CD4-positive, alpha-beta T cell treated with Interleukin-4 for 1 hour (primary cell): ENCODE data around the gene MAFF.
"Not testable (repeated sequence)": the region's sequence is repeated elsewhere in the genome, so short reads cannot be mapped to it uniquely, and the experiment has no call there.

Experiments
- DNase-seq, 2 donors: peaks; one replicate each; pipeline ENCODE4 v3.0.0-alpha.2; 2020 to 2022

The MAFF gene

DNA sequence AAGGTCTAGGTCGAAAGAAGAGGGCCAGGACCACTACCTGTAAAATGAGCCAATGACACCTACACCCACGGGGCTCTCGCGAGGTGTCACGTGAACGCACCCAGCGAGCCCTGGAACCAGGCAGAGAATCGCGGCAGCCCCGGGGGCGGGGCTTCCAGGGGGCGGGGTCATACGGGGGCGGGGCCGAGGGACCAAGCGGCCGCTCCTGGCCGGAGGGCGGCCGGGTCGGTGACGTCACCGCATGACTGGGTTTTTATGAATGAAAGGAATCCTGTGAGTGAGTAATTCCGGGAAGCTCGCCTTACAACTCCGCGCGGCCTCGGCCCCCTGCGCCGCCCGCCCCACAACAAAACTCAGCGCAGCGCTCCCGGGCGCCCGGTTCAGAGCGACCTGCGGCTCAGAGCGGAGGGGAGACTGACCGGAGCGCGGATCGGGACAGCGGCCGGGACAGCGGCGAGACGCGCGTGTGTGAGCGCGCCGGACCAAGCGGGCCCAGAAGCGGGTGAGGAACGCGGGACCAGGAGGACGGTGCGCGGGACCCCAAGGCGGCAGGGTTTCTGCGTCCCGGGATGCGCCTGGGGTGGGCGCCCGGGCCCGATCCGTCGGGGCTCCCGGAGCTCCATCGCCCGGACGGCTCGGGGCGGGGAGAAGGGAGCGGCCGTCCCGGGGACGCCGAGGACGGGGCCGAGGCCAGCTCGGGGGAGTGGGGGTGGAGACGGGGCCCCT lies at the start of gene MAFF:
Gene MAFF (plus strand): TSS at position 284 of the 726 bp plus-strand sequence. CDS start 11,860 bp downstream, outside the sequence.
- peak; percentile 94 to 95 for DNase-seq

DNA sequence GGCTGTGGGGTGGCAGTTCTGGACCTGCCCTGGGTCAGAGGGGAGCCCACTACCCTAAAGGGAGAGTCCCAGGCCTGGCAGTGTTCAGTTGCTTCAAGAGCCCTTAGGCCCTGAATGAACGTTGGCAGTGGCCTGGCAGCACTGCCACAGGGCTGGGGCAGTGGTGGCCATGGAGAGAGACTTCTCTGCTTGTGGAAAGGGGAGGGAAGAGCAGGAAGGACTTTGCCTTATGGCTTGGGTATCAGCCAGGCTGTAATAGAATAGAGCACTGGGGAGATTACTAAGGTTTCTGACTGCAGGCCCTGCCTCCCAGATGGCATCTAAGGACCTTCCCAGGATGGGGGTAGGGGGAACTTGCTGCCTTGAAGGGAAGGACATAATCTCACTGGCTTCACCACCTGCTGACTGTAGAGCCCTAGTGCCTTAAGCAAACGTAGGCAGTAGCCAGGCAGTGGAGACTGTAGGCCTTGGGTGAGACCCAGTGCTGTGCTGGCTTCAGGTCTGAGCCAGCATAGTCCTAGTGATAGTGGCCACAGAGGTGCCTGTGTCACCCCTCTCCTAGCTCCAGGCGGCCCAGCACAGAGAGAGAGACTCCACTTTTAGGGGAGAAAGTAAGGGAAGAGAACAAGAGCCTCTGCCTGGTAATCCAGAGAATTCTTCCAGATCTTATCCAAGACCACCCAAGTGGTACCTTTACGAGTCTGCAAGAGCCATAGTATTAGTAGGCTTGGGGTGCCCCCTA lies 47.8 kb upstream of the MAFF start:
- no peak for DNase-seq

DNA sequence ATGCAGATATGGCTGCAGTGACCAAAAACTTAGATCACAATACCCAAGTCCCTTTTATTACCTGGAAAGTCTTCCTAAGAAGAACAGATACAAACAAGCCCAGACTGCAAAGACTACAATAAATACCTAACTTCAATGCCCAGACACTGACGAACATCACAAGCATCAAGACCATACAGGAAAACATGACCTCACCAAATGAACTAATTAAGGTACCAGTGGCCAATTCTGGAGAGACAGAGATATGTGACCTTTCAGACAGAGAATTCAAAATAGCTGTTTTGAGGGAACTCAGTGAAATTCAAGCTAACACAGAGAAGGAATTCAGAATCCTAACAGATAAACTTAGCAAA lies 47.3 kb upstream of the MAFF start:
- DNase-seq, result not testable (repeated sequence)

DNA sequence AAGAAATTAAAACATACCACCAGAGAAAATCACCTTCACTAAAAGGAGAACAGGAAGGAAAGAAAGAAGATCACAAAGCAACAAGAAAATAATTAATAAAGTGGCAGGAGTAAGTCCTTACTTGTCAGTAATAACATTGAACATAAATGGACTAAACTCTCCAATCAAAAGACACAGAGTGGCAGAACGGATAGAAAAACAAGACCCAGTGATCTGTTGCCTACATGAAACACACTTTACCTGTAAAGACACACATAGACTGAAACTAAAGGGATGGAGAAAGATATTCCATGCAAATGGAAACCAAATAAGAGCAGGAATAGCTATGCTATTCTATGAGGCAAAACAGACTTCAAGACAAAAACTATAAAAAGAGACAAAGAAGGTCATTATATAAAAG lies 46.1 kb upstream of the MAFF start:
- no peak for DNase-seq

DNA sequence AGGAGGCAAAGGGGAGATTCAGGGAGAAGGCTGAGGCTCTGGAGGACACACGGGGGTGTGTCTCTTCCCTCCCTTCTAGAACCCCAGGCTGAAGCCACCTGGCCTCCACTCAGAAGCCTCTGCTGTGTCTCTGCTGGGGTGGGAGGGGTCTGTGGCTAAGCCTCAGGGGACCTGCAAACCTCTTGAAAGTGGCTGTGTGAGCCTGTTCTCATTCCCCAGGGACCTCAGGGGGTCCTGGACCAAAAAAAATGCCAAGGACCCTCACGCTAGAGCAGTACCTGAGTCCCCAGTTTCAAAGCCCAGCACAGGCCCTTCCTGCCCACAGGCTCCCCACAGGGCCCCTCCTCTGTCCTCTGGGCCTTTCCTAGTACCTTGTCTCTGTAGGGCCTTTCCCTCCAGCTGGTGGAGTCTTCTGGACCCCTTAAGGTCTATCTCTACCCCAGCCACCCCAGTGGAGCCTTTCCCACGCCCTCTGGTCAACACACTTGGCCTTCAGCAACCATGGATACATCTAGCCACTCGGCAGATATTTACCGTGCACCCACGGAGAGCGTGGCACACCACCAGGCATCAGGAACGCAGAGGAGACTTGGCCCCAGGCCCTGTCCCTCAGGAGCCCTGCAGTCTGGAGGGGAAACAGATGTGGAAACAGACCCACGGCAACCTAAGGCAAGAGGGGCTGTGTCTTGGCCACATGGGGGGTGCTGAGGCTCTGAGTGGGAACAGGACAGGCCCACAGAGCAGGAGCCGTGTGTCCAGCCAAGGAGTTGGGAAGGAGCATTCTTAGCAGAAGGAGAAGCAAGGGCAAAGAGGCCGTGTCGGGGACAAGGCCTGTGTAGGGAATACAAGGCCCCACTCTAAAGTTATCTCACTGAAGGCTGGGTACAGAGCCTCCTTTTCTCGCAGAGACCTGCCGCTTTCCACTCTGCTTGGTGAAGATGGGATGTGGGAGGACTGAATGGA lies 38.6 kb upstream of the MAFF start:
- DNase-seq, result no peak

DNA sequence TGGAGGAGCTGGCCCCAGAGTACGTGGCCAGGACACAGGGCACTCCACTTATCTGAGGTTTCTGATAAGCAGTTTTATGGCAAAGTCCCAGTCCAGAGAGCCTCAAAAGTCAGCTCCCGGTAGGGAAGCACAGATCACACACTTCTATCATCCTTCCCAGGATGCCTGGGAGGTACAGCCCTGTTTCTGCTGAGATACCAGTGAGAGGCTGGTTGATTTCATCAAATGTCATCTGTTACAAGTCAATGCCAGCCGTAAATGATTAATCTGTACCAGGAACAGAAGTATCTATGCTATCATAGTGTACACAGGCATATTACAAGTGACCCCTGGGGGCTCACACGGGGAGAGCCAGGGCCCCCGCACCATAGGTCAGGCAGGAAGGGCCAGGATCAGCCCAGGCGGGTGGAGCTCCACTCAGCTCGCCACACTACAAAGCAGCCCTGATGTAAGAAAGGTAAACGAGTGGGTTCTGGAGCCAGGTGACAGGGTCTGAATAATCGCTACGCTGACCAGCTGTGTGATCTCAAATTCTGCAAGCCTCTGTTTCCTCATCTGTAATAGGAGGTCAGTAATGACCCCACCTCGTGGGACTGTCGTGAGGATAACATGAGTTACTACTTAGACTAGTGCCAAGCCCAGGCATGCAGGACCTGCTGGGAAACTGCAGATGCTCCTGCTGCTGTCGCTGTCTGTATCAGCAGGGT lies 37.8 kb upstream of the MAFF start:
- DNase-seq, result no peak

DNA sequence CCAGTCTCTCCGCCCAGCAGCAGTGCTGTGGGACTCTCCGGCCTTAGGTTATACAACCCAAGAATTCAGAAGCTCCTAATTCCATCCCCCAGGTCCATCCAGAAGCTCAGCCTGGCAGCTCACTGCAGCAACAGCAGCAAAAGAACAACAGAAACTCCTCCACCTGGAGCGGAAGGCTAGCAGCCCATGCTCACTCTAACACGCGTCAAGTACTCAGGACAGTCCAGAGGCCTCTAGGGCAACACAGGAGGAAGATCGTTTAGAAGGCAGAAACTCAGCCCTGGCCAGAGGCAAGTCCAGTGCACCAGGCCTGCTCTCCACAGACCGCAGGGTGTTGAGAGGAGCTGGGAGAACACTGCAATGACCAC lies 37.3 kb upstream of the MAFF start:
- DNase-seq, result no peak

DNA sequence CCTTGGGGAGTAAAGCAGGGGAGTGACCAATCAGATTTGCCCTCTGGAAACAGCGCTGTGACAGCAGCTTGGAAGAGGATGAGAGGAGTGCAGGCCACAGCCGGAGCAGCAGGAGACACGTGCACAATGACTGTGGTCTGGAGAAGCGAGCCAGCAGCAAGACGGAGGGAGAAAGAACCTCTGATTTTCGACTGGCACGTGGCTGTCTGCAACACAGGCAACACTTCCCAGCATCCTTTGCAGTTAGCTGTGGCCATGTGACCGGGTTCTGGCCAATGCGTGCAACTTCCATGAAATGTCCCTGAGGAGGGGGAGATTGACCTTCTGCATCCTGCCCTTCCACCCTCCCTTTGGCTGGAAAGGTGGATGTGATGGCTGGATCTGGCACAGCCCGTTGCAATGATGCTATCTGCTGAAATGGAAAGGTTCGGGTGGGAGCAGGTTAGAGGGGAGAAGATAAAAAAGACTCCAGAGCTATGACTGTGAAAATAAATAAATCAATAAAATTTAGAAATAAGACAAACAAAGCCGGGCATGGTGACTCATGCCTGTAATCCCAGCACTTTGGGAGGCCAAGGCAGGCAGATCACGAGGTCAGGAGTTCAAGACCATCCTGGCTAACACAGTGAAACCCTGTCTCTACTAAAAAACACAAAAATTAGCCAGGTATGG lies 35.7 kb upstream of the MAFF start:
- DNase-seq, result no peak

DNA sequence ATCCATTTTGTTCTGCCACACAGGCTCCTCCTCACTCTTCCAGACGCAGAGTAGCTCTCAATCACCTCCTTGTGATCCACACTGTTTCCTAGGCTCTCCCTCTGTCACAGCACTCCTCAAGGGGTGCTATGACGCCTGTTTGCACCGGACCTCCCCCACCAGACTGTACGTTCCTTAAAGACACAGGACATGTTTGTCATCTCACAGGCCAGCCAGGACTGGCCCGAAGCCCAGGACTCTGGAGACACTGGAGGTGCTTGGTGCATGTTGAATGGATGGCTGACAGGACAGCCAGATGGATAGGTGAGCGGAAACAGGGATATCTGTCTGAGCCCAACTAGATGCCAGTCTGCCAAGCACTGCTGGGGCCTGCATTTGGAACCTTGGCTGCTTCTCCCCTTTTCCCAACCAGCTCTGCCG lies 33.8 kb upstream of the MAFF start:
- no peak for DNase-seq

DNA sequence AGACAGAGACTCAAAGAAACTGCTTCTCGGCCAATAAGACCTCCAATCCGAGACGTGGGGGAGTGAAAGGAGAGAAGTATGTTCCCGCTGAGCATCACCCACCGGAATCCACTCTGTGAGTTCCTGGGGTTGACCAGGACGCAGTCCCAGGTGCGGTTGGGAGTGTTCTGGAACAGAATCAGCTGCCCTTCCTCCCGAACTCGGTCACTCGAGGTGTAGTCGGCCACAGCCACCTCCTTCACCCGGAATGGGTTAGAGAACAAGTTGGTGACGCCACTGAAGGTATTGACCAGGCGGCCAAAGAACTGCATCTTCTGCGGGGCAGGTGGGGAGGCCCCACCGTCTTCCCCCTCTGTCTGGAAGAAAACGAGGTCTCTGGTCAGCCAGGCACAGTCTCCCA lies 32.7 kb upstream of the MAFF start:
- DNase-seq, result no peak

DNA sequence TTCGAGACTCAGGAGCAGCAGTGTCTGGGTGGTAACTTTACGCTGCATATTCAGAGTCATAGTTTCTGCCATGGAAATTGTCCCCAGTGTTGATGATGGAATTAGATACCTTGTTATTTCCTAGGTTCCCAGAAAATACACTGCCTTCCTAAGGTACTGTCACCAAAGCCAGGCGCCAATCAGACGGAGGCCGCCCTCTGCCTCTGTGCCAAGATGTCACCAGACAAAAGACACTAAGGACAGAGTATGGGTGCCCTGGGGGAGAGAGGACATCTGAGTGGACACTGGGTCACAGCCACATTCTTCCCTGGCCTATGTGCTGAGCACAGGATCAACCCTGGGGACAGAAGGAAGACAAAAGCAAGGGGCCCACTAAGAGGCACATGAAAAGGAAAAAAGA lies 31.3 kb upstream of the MAFF start:
- DNase-seq, result no peak

DNA sequence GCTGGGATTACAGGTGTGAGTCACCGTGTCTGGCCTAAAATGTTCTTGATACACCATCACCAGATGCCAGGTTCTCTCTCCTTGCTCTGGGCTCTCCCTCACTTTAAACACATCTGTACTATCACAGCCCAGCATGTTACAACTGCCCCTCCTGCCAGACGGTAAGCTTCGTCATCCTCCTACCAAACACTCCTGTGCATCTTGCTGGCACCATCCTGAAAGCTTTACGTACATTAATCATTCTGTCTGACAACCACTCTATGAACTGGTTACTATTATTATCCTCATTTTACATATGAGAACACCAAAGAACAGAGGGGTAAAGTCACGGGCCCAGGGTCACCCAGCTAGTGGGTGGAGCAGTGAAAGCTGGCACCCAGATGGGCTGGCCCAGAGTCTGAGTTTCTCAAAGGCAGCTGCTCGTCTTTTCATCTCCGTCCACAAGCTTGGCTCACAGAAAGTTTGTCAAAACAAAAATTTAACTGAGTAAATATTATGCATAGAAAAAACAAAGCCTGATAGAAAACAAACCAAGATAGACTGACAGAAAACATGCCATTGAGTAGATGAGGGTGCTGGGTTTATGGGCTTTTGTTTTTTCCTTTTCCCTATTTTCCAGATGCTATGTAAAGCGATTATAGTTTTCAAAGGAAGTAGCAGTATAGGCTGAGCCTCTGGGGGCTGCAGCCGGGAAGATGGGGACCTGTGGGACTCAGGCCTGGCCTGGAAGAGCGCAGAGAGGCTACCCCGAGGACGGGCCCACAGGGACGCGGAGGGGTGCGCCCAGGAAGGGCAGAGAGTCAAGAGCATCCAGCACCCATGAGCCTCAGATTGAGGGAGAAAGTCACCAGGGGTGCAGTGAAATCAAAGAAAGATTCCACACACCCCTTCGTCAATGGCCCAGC lies 29.6 kb upstream of the MAFF start:
- DNase-seq, result no peak

DNA sequence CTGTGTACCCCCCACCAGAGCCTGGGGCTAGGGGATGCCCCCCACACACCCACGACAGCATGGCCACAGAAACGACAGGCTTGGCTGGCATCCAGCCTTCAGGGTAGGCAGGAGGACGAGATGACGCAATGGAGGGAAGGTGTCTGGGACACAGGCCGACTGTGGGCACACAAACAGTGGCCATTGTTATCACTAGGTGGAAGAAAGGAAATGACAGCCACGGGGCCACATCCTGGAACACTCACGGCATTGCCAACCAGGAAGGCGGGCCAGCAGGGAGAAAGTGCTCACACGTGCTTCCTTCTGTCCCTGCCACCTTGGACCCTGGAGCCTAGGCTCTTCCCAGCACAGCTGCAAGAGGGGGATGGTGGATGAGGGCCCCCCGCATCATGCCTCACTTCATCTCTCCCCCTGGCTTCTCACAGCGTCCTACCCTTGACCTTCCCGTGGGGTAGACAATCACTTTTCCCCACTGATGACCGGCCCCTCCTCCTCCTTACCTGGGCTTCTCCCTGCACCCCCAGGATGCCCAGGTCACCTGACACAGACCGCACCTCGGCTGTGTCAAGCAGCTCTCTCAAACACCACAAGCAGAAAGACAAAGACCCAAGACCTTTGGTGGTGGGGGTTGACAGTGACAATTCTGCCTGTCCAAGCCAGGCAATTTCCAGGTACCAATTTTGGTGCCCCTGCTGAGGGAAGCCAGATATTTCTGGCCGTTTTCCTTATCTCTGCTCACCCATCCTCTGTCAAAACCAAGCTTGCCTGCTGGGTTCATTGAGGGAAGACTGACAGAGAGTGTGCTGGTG lies 28.8 kb upstream of the MAFF start:
- DNase-seq, result peak; percentile 53 to 73

DNA sequence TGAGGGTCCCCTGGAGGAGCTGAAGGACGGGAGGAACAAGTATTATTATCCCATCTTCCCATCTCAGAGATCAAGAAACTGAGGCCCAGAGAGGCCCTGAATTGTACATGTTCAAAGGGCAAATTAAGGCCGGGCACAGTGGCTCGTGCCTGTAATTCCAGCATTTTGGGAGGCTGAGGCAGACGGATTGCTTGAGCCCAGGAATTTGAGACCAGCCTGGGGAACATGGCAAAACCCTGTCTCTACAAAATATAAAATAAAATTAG lies 28.2 kb upstream of the MAFF start:
- no peak for DNase-seq

DNA sequence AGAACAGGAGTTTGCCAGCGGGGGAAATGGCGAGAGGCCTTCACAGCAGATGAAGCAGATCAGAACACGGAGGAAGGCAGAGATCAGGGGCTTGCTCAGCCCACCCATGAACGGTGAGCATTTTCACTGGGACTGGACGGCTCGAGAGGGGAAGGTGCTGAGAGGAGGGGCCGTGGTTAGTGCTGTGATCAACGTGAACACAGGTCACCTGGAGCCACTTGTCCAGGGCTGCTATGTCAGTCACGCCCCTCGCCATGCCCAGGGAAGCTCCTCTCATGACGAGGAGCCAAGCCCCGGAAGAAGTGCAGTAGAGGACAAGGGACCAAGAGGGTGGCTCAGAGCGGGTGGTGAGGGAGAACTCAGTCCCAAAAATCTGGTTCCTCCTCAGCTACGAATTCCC lies 27.2 kb upstream of the MAFF start:
- no peak for DNase-seq

DNA sequence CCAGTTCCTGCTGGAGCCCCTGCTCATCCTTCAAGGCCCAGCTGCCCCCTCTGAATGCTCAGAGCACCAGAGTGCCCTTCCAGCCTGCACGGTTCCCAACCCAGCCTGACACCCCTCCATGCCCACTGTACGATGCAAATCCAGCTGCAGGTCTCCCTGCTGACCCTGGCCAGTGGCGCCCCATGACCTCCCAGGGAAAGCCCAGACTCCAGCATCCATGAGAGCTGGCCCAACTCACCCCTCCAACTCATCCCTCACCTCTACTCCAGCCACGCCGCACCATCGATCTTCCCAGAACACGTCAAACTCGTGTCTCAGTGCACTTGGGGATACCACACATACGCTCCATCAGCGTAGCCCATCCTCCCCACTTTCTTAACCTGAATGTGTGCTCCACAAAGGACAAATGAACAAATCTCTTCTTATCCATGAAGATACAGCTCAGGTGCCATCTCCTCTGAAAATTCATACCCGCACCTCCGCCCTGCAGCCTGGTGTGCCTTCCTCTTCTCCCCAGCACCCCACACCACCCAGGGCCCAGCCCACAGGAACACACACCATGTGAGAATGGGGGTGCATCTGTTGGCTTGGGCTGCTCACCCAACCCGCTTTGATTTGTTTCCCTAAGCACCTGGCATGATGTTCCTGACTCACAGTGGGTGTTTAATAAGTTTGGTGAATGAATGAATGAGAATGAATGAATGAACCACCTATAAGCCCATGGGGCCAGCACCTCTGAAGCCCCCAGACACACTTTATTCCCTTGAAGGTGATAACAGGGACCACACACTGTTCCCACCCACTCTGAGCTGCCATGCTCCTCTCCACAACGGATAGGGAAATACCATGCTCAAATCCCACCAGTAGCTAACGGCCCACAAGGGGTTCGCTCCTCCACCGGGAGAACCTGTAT lies 26.3 kb upstream of the MAFF start:
- DNase-seq, result no peak

DNA sequence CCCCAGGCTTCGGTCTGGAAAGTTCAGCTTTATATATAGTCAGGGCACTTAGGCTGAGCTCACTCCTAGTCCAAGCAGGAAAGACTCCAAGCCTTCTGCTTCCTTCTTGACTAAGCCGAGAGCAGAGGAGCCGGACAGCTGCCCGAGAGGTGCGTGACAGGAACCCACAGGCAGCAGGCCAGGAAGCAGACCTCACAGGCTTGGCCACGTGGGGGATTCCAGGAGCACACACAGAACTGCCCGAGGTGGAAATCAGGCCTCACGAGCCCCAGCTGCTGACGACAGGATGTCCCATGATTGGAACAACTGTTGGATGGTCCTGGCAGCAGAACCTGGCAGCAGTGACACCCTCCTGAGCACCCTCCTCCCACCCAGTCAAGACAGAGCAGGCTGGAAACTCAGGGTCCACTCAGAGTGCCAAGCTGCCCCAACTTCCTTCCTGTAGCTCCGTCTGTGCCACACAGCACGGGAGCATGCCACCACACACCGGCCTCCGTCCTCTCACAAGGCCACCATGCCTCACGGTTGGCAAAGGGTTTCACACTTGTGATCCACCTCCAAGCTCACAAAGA lies 25.5 kb upstream of the MAFF start:
- peak; percentile 58 to 78 for DNase-seq

DNA sequence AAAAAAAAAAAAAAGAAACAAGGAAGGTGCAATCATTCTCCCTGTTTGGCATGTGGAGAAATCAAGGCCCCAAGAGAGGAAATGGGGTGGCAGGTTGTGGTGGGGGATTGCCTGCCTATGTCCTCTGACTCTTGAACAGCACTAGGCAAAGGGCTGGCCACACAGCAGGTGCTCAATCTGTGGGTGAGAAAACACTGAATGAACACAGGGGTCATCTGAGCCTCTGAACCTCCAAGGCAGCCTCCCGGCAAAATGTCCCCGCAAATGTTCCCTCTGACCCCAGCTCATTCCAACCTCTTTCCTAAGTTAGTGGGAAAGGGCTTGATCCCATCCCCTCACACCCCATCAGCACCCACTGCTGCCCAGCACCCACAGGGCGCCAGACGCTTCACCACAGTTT lies 24.8 kb upstream of the MAFF start:
- DNase-seq, result peak in 1 of 2 donors; percentile 22

DNA sequence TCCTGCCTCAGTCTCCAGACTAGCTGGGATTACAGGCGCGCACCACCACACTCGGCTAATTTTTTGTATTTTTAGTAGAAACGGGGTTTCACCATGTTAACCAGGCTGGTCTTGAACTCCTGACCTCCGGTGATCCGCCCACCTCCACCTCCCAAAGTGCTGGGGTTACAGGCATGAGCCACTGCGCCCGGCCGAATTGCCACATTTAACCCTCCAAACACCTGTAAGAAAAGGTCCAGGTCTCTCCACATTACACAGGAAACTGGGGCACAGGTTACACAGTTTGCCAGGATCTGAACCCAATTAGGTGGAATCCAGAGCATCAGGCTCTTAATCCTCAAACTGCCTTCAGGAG lies 24.2 kb upstream of the MAFF start:
- not testable (repeated sequence) for DNase-seq
